ENCODE measurements around the gene CAPS2.

CAPS2 gene

GRCh38 chr12:75302781-75303180 is 27.3 kb downstream of the CAPS2 start:
- no peak for DNase-seq

- no peak for DNase-seq
These were observed 27.9 kb downstream of the CAPS2 start for GRCh38 chr12:75302225-75302624.

- no peak for DNase-seq
These were observed 35.3 kb downstream of the CAPS2 start for GRCh38 chr12:75294797-75295196.

GRCh38 chr12:75294336-75294735 is 35.8 kb downstream of the CAPS2 start:
- DNase-seq: no peak

GRCh38 chr12:75291014-75291413 is 39.1 kb downstream of the CAPS2 start:
- no peak for DNase-seq

- no peak for DNase-seq
These were observed 40.4 kb downstream of the CAPS2 start for GRCh38 chr12:75289753-75290152.

- no peak for DNase-seq
These were observed 41.3 kb downstream of the CAPS2 start for GRCh38 chr12:75288860-75289259.

GRCh38 chr12:75275702-75276101 is 54.4 kb downstream of the CAPS2 start:
- DNase-seq: no peak

- DNase-seq: no peak
These were observed 58.5 kb downstream of the CAPS2 start for GRCh38 chr12:75271576-75271975.

GRCh38 chr12:75270157-75270556 is 60.0 kb downstream of the CAPS2 start:
- no peak for DNase-seq

- DNase-seq: no peak
These were observed 60.9 kb downstream of the CAPS2 start for GRCh38 chr12:75269209-75269608.

GRCh38 chr12:75260316-75260715 is 69.8 kb downstream of the CAPS2 start:
- DNase-seq: no peak

GRCh38 chr12:75259143-75259542 is 71.0 kb downstream of the CAPS2 start:
- no peak for DNase-seq

- DNase-seq: no peak
These were observed 72.6 kb downstream of the CAPS2 start for GRCh38 chr12:75257510-75257909.

GRCh38 chr12:75245108-75245507 is 85.0 kb downstream of the CAPS2 start:
- DNase-seq: no peak

- DNase-seq: no peak
These were observed 90.1 kb downstream of the CAPS2 start for GRCh38 chr12:75239987-75240386.

GRCh38 chr12:75236206-75236605 is 93.9 kb downstream of the CAPS2 start:
- DNase-seq: no peak

- DNase-seq: no peak
These were observed 103.0 kb downstream of the CAPS2 start for GRCh38 chr12:75227132-75227531.

All from activated T-cell treated with anti-CD3 and anti-CD28 coated beads for 4 hours (primary cell).